GM10266 (cell line): ENCODE data around the gene CSHL1.

Experiments used
- DNase-seq: peaks from one replicate; pipeline ENCODE4 v3.0.0; 2012; ENCODE audit errors: extremely low spot score
- CTCF ChIP-seq: IDR thresholded peaks from 2 replicates; pipeline ENCODE4 v1.5.1; 2012; ENCODE audit warnings: mild to moderate bottlenecking, low read depth; ENCODE audit not compliant: control insufficient read depth, insufficient read depth; ENCODE audit errors: missing control alignments

CSHL1 gene

GRCh38 chr17:63911041-63911635, at the start of gene CSHL1:
CSHL1 (minus strand) TSS chr17:63911258; CDS start chr17:63911196, 62 bp downstream.
- no peak for DNase-seq
- TF ChIP-seq CTCF, result no peak

GRCh38 chr17:63960430-63960829, 49.4 kb upstream of the CSHL1 start:
- DNase-seq, result no peak
- no peak for TF ChIP-seq CTCF

- no peak for DNase-seq
- TF ChIP-seq CTCF, result no peak
Observed at GRCh38 chr17:63960006-63960405, 48.9 kb upstream of the CSHL1 start.

- DNase-seq, result no peak
- no peak for TF ChIP-seq CTCF
Observed at GRCh38 chr17:63956296-63956920, 45.4 kb upstream of the CSHL1 start.

GRCh38 chr17:63955791-63956190, 44.7 kb upstream of the CSHL1 start:
- DNase-seq, result no peak
- no peak for TF ChIP-seq CTCF

- no peak for DNase-seq
- no peak for TF ChIP-seq CTCF
Observed at GRCh38 chr17:63955232-63955631, 44.2 kb upstream of the CSHL1 start.

GRCh38 chr17:63954402-63955063, 43.5 kb upstream of the CSHL1 start:
- no peak for TF ChIP-seq CTCF
- DNase-seq, result no peak
